GM18505 (cell line): ENCODE results near the gene DCC.

Experiments used
- ATAC-seq: cut with Tn5 transposase; IDR thresholded peaks from one replicate; pipeline ENCODE4 v1.9.1; 2021; ENCODE audit not compliant: unreplicated experiment
- POLR2A ChIP-seq: IDR thresholded peaks from 4 replicates; pipeline ENCODE4 v1.6.1; 2011; ENCODE audit warnings: borderline replicate concordance; ENCODE audit not compliant: insufficient read depth, insufficient read length; ENCODE audit errors: extremely low read depth

The DCC gene

DNA sequence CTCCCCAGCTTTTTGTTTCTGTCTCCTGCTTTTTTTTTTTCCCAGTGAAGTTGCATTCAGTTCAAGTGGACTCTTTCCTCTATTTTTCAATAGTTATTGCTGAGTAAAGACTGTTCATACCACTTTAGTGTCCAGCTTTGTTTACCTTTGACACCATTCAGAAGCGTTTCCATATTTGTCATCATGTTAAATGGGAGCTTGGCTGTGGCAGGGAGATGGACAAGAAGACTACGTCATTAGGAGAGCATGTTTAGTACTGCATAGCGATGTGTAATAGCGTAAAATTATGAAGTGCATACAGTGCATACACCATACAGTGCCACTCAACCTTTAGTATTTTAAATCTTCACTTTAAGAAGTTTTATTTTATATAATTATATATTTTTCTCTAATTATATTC, 655.9 kb downstream of the DCC start:
- no peak for ATAC-seq
- no peak for TF ChIP-seq POLR2A

DNA sequence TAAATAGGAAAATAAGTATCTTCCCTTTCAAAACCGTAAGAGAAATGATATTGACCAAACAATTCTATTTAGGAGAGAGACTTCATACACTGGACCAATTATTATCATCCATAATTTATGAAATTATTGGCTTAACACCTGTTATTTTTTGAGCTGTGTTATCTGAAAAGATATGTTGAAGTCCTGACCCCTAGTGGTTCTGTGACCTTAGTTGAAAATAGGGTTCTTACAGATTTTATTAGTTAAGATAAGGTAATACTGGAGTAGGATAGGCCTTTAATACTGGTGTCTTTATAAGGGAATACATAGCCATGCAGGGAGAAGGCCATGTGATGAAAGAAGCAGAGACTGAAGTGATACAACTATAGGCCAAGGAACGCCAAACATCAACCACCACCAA, 659.6 kb downstream of the DCC start:
- ATAC-seq, result no peak
- no peak for TF ChIP-seq POLR2A

DNA sequence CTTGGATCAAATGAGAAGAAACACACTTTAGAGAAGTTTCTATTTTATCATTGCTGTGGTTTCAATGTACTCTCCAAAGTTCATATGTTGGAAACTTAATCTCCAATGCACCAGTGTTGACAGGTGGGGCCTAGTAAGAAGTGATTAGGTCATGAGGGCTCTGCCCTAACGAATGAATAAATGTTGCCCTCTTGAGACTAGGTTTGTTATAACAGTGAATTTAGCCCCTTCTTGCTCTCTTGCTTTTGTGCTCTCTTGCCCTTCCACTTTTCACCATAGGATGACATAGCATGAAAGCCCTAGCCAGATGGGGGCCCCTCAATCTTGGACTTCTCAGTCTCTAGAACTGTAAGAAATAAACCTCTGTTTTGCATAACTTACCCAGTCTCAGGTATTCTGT, 664.8 kb downstream of the DCC start:
- TF ChIP-seq POLR2A, result no peak
- ATAC-seq, result no peak

DNA sequence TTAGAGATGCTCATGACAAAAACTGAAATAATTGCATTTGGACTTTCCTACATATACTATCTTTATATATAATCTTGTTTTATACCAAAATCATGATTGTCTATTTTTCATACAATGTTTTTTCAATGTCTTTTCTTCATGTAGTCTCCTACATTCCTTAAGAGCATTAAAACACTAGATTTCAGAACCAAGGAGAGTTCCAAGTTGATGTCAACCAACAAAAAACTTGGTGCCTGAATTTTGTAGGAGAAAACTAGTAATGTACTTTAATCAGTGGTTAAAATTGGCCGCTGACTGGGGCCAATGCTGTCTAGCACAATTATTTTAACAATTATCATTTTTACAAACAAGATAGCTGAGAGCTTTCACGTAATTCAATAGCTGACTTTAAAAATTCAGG, 678.8 kb downstream of the DCC start:
- no peak for TF ChIP-seq POLR2A
- ATAC-seq, result no peak

DNA sequence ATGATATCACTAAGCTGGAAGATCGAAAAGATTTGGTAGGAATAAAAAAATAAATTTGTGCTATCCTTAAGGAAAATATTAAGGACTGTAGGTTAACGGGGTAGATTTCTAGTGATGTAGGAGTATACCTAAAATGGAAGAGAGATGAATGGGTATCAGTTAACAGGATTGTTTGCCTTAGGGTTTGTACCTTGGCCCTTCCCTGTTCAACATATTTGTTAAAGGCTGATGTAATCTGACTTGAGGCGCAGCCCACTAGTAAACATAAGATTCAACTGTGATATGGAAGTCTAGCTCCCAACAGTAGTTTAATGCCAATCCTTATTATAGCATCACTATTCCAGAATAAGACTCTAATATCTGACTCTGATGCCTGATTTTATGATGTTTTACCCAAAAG, 685.2 kb downstream of the DCC start:
- no peak for ATAC-seq
- TF ChIP-seq POLR2A, result no peak

DNA sequence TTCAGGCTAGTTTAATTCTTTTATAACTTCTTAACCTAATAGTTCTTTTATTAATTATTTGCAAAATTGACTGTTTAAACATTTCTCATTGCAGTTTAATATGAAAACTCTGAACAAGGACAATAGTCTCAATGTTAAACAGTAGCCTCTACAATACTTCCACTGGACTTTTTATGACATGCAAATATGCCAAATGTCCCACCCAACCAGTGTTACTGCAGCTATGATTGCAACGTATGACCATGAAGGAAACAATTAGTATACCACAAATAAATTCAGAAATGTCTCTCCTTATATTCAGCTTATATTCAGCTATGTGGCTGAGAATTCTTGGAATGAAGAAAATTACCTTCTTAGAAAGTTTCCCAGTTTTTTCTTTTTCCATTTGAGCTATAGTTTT, 688.6 kb downstream of the DCC start:
- no peak for TF ChIP-seq POLR2A
- ATAC-seq, result no peak

DNA sequence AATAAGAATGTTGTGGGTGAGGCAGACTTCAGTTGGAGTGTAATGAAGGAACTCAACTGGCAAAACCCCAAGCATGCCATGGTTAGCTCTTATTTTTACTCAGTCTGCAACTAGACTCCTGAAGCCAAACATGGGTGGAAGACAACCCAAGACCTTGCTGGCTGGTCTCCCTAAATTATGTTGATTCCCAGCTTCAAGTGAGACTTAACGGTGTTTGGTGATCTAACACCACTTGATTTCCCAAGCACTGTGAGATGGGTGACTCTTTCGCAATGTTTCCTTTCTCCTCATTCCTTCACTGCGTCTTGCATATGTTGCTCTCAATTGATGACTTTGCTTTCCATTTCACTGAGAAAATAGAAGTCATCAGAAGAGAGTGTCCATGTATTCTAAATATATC, 693.1 kb downstream of the DCC start:
- ATAC-seq, result no peak
- TF ChIP-seq POLR2A, result no peak

DNA sequence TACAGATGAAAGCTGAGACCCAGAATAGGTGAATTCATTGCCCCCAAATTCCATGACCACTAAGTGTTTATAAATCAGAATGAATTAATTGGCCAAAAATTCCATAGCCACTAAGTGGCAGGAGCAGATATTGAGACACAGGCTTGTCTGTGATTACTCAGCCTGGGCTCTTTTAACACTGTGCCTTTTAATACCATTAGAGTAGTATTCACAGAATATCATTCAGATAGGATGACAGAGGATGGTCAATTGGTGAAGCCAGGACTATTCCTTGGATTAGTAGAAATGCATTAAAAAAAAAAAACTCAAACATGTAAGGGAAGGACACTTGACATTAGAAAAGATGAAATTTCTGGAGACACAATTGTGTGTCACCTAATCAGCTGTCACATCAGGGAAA, 698.6 kb downstream of the DCC start:
- no peak for ATAC-seq
- TF ChIP-seq POLR2A, result no peak

DNA sequence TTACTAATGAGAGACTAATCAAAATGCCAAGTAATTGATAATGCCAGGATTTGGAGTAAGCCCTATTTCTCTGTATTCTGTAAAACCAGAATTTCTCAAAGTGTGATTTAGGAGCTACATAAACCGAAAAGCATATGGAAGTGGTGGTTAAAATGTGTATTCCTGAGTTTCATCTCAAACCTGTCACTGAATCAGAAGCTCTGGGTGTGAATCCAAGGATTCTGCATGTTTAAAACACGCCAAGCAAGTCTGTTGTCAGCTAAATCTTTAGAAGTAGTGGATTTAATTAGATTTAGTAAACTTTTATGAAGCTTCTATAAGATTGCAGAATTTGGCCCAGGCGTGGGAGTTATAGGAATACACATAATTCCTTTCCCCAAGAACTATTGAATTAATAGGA, 700.3 kb downstream of the DCC start:
- ATAC-seq, result no peak
- no peak for TF ChIP-seq POLR2A

DNA sequence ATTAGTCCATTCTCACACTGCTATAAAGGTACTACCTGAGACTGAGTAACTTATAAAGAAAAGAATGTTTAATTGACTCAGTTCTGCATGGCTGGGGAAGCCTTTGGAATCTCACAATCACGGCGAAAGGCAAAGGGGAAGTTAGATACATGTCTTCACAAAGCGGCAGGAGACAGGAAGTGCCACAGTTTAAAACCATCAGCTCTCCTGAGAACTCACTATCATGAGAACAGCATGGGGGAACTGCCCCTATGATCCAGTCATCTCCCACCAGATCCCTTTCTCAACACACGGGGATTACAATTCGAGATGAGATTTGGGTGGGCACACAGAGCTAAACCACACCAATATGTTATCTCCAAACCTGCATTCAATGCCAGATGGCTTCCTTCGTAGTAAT, 716.1 kb downstream of the DCC start:
- no peak for ATAC-seq
- no peak for TF ChIP-seq POLR2A

DNA sequence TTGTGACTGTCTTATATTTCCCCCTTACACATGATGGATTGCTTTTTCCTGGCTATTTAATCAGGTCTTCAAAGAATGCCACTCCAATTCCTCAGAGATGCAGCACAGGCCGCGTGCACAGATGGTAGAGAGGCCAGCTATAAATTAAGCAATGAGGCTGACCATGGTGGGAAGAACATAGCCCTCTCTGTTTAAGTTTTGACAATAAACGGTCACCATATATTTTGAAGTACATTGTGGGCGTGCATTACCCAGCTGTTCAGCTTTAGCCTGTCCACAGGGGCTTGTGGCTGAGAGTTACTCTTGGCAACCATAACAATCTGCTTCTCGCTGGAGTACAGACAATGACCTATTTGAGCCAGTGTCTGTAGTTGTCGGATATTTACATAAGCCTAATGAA, 730.8 kb downstream of the DCC start:
- no peak for ATAC-seq
- TF ChIP-seq POLR2A, result no peak

DNA sequence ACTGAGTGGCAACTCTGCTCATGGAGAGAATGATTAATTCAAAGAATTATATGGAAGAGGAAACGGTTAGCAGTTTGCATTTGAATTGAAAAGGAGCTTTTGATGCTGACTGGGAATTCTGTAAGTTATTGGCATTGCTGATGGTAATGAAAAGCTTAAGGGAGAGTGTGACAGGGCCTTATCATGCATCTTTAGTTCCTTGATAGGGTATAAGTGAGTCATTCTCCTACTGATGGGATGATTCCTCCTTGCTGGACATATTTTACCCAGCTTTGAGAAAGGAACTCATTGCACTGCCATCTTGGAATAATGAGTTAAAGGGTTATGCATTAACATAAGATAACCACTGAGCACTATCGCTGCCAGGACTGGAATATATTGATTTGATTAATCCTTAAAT, 740.7 kb downstream of the DCC start:
- ATAC-seq, result no peak
- TF ChIP-seq POLR2A, result no peak

DNA sequence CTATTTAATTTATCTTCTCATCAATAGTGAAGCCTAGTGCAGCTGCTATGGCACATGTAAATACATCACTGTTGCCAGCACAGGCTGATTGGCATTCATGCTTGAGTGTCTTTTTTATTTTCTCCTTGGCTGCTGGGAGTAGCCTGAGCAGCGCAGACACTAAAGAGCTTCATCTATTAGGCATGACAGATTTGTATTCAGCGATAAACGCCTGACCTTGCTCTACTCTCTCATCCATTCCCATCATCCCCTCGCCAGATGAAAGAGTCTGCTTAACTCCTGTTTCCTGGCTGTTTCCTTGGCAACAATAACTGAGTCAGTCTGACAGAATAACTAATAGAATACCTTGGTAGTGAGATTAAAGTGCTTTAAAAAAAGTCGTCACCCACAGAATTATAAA, 753.6 kb downstream of the DCC start:
- ATAC-seq, result no peak
- no peak for TF ChIP-seq POLR2A

DNA sequence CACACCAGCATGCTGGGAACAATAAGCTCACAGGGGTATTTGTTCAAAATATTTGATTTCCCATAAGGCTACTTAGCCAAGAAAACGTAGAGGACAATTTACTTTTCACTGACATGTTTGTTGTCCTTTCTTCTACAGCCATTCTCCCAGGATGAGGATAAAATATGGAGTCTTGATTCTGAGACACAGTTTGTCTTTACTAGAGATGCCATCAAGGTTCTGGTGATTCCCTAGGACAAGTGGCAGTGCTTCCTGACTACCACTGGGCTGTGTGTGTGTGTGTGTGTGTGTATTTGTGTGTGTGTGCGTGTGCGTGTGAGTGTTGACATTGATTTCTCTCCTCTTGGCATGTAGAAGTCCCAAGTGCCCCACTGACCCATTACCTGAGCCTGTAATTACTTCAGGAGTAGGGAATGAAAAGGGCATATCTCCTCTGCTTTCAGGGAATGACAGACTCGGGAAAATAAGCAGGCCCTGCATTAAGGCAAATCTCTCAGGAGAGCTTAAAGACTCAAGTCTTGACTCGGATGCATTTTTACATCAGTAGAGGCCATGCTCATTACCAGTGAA, 761.6 kb downstream of the DCC start:
- no peak for TF ChIP-seq POLR2A
- no peak for ATAC-seq

DNA sequence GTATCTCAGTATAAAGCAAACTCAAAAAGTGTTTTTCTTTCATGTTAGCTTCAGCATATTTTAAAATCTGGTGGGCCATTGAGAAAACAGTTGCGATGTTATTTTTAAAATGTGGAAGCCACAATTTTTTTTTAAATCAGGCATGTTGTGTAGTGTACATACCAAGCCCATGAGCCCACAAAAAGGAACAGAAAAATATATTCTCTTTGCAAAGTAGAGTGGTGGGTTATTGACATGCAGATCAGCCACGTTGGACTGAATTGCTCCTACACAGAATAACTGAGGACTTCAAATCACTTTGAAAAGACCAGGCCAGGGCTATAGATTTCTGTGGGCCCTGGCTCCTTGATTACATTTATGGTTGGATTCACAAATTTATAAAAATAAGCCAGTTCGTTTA, 774.4 kb downstream of the DCC start:
- no peak for TF ChIP-seq POLR2A
- ATAC-seq, result no peak
